Right lobe of liver (tissue), 4 donors: ENCODE results near the gene DLGAP5.

Source experiments
- POLR2A ChIP-seq: fragments of 450-650 bp; IDR thresholded peaks from one replicate; pipeline ENCODE4 v1.6.1; 2017; ENCODE audit warnings: antibody characterized with exemption, mild to moderate bottlenecking
- TF ChIP-seq, protein P1 (sequence below), 4 donors: fragments of 200-600 bp in 3 of 4; fragments of 450-650 bp in 1 of 4; IDR thresholded peaks; one replicate each; pipeline versions ENCODE4 v1.5.1 to v1.8.0; 2016 to 2022; ENCODE audit warnings: antibody characterized with exemption in 4 of 4, mild to moderate bottlenecking in 2 of 4
- donor health status: DM: no; HTN: no; CAD: no.
- donor health status: DM: no; HTN: no; CAD: no.
- donor health status: DM: no; HTN: yes; CAD: no.

DNA sequence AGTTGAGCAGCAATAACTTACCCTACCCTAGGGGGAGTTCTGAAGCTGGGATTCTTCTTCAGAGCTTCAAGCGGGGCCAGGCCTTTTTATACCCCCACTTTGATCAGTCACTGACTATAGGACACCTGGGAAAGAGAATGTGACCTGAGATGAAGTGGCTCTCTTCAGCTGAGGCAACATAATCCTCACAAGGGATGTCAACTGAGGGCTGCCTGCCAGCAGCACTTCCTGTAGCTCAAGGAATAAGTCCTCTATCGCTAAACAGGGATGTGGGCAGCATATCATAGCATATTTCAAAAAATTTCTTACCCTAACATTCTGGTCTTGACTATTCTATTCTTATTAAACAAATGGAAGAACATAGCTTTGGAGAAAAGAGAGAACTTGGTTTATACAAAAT is 45.0 kb downstream of the DLGAP5 start:
- TF ChIP-seq, protein P1, sequence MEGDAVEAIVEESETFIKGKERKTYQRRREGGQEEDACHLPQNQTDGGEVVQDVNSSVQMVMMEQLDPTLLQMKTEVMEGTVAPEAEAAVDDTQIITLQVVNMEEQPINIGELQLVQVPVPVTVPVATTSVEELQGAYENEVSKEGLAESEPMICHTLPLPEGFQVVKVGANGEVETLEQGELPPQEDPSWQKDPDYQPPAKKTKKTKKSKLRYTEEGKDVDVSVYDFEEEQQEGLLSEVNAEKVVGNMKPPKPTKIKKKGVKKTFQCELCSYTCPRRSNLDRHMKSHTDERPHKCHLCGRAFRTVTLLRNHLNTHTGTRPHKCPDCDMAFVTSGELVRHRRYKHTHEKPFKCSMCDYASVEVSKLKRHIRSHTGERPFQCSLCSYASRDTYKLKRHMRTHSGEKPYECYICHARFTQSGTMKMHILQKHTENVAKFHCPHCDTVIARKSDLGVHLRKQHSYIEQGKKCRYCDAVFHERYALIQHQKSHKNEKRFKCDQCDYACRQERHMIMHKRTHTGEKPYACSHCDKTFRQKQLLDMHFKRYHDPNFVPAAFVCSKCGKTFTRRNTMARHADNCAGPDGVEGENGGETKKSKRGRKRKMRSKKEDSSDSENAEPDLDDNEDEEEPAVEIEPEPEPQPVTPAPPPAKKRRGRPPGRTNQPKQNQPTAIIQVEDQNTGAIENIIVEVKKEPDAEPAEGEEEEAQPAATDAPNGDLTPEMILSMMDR (IDR thresholded peaks at IDR 0.05) = no peak
- TF ChIP-seq POLR2A = no peak
